LNCAP (cell line): ENCODE results near the gene CDH9.
A peak's percentile ranks its signal among the peaks of the same experiment; 100 is the strongest.

Experiments used
- TF ChIP-seq, protein P1 (sequence below): fragments of 450-650 bp; IDR thresholded peaks from 2 replicates; pipeline ENCODE4 v1.5.1; 2017; ENCODE audit warnings: mild to moderate bottlenecking

The CDH9 gene

GRCh38 chr5:27034565-27034964 lies 3.8 kb downstream of the CDH9 start:
- TF ChIP-seq, protein P1, sequence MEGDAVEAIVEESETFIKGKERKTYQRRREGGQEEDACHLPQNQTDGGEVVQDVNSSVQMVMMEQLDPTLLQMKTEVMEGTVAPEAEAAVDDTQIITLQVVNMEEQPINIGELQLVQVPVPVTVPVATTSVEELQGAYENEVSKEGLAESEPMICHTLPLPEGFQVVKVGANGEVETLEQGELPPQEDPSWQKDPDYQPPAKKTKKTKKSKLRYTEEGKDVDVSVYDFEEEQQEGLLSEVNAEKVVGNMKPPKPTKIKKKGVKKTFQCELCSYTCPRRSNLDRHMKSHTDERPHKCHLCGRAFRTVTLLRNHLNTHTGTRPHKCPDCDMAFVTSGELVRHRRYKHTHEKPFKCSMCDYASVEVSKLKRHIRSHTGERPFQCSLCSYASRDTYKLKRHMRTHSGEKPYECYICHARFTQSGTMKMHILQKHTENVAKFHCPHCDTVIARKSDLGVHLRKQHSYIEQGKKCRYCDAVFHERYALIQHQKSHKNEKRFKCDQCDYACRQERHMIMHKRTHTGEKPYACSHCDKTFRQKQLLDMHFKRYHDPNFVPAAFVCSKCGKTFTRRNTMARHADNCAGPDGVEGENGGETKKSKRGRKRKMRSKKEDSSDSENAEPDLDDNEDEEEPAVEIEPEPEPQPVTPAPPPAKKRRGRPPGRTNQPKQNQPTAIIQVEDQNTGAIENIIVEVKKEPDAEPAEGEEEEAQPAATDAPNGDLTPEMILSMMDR = no peak

DNA sequence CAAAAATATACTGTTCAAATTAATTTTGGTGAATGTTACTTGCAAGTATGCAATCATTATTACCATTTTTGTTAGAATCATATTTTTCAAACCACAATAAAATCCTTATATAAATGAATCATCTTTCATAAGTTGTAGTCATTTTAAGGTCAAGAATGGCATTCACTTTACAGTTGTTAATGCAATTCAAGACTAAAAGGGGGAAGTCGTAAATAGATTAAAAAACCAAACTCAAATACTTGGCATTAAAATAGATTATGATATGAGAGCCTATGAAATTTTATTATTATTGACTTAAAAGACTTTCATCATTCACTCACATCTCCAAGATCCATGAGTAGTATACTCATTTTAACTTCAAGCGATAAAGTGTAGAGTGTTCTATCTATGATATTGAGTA lies 11.6 kb downstream of the CDH9 start:
- TF ChIP-seq, protein P1 = no peak

DNA sequence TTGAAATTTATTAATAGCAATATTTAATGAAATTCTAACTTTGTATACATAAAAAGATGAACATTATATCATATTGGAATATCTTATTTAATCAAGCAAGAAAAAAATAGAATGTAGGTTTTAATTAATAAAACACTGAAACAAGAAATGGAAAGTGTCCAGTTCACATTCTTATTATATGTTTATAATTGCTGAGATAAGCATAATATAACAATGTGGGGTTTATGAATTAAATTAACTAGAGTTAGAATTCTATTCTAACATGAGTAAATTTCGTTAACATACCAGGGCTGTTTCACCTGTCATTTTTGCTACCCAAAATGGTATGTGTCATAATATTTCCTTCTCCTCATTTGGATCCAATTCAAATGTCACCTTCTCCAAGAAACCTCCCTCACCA lies 12.3 kb downstream of the CDH9 start:
- TF ChIP-seq, protein P1 = no peak

GRCh38 chr5:27021471-27021870 lies 16.9 kb downstream of the CDH9 start:
- TF ChIP-seq, protein P1 = no peak

GRCh38 chr5:27020973-27021372 lies 17.4 kb downstream of the CDH9 start:
- TF ChIP-seq, protein P1 = peak; percentile 65

DNA sequence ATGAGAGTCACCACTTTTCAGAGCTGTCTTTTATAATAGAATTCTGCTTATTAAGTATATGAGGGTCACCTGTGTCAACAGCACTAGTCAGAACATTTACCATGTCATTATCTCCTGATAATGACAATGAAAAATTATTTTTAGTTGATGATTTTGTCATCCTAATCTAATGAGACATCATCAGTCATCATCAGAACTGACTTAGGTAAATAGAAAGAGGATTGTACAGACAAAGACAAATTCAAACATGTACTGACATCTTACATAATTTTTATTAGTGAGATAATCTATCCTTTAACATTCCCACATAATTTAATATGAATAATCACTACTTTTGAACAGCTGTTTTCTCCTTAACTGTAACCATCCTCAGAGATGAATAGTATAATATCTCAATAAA lies 22.6 kb downstream of the CDH9 start:
- TF ChIP-seq, protein P1 = no peak

- TF ChIP-seq, protein P1 = no peak
Measured at GRCh38 chr5:27011274-27011673, 27.1 kb downstream of the CDH9 start.

GRCh38 chr5:27010646-27011045 lies 27.7 kb downstream of the CDH9 start:
- TF ChIP-seq, protein P1 = no peak
